NT2/D1 (cell line): ENCODE results near the gene TUT4.

Source experiments
- SUZ12 ChIP-seq: IDR thresholded peaks from 2 replicates; pipeline ENCODE4 v1.6.1; 2011; ENCODE audit not compliant: insufficient read length, insufficient read depth; ENCODE audit errors: extremely low read depth
- YY1 ChIP-seq: IDR thresholded peaks from 2 replicates; pipeline ENCODE4 v1.6.1; 2011; ENCODE audit not compliant: insufficient read length, insufficient read depth
- ZNF274 ChIP-seq: IDR thresholded peaks from 2 replicates; pipeline ENCODE4 v1.6.1; 2011; ENCODE audit warnings: mild to moderate bottlenecking, low read depth, low read length

DNA sequence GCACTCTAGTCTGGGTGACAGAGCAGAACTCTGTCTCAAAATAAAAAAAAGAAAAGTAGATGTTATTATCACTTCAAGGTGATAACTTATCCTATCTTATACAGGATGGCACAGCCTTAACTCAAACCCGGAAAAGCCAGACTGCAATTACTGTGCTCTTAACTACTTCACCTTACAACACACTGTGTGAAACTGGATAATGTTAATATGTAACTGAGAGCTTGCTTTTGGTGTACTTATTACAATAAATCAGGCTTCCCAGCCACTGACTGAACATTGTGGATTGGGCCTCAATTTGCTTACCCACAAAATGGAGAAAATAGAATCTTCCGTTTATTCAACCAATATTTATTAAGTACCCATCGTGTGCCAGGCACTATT is 150.0 kb downstream of the TUT4 start:
- no peak for TF ChIP-seq ZNF274
- no peak for TF ChIP-seq SUZ12
- no peak for TF ChIP-seq YY1
